ENCODE data around the gene CCDC78. TPM values are rescaled to one million over a fixed set of nuclear protein-coding genes. Genes with fewer than 3 reads are reported as not detected.

CCDC78 gene
- not detected for total RNA-seq

DNA sequence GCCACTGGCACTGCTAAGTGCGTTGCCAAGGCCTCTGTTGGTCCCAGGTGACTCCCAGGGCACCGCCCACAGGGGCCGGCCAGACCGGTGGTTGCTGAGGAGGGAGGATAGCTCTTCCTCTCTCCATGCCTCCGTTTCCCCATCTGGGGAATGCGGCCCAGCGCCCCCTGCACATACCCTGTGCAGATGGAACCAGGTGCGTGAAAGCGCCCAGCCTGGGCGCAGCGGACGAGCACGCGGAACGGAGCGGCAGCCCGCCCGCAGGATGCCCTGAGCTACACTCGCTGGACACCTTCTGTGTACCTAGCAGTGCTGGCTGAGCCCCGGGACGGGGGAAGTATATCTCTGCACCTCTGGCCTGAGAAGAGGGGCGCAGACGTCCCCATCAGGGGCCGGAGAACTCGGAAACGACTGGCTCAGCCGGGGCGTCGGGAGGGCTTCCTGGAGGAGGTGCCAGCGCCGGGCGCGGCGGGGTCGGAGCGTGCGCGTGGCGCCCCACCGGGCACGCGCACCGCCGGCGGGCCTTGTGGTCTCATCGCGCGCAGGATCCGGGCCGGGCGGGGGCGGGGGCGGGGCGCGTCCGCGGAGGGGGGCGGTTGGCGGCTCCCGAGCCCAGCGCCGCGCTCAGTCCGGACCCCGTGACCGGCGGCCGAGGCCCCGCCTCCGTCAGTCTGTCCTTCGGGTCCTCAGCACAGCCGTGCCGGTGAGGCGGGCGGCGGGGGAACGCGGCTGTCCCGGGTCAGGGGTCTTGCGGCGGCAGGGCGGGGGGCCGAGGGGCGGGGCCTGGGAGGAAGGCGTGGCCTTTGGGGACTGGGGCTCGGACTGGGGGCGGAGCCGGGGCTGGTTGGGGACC lies at the start of gene CCDC78, which contains the start of gene HAGHL:
Gene CCDC78 (minus strand): TSS at position 6 of the 853 bp plus-strand sequence. CDS start 76 bp downstream, outside the sequence.
Gene HAGHL (plus strand): TSS at position 669 of the 853 bp plus-strand sequence. CDS start 404 bp downstream, outside the sequence.
- no peaks in the 10 kb centered on the region for H3K9me3 ChIP-seq (ENCODE audit: control insufficient read depth in 3 of 3, low read length in 3 of 3)
- peaks cover 22 to 39% (median 23%) of the 10 kb centered on the region in 3 donors for H3K27me3 ChIP-seq (ENCODE audit: control insufficient read depth in 3 of 3, insufficient read depth in 3 of 3, low read length in 3 of 3)
- peaks cover 19 to 20% (median 19%) of the 10 kb centered on the region in 3 donors for H3K4me1 ChIP-seq (ENCODE audit: control insufficient read depth in 3 of 3, insufficient read depth in 3 of 3, low read length in 3 of 3)
- H3K36me3 ChIP-seq (ENCODE audit: control insufficient read depth in 3 of 3, insufficient read depth in 3 of 3, low read length in 3 of 3), result peaks cover 0 to 8% (median 4%) of the 10 kb centered on the region in 3 donors
- H3K4me3 ChIP-seq (ENCODE audit: low read length in 3 of 3), result peak within 1 kb of the TSS; percentile 23 to 54 (median 45)
- no peak within 1 kb of the TSS for H3K27ac ChIP-seq (ENCODE audit: low read depth, low read length)
- peak within 1 kb of the TSS in 1 of 3 donors; percentile 40 for H3K9ac ChIP-seq (ENCODE audit: low read depth in 1 of 3, low read length in 3 of 3)

DNA sequence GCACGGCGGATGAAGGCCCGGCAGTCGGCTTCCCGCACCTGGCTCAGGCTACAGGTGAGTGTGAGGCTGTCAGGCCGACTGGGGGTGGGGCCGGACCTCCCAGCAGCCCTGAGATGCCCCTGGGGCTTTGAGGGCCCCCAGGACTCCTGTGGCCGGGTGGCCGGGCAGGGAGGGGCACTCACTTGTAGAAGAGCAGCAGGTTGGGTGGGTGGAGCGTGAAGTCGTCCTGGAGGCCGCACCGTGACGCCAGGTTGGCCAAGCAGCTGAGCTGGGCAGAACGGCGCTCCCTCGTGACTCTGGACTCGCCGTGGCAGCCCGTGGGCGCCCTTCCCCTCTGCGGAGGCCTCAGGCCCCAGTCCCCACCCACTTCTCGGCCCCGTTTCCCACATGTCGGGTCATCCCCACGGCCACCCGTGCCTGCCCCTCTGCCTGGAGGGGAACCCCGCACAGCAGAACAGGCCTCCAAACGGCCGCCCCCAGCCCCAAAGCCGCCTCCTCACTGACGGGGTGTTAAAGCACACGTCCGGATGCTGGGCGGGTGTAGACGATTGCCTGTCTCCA lies 49.1 kb upstream of the CCDC78 start:
- Histone ChIP-seq H3K27ac (ENCODE audit: low read depth, low read length) (no peak overlapping the region), H3K4me1 (ENCODE audit: control insufficient read depth in 3 of 3, insufficient read depth in 3 of 3, low read length in 3 of 3) (no peaks in the 10 kb centered on the region), H3K36me3 (ENCODE audit: control insufficient read depth in 3 of 3, insufficient read depth in 3 of 3, low read length in 3 of 3) (no peaks in the 10 kb centered on the region), H3K27me3 (ENCODE audit: control insufficient read depth in 3 of 3, insufficient read depth in 3 of 3, low read length in 3 of 3) (peaks cover 25 to 38% (median 27%) of the 10 kb centered on the region in 3 donors), H3K9me3 (ENCODE audit: control insufficient read depth in 3 of 3, low read length in 3 of 3) (no peaks in the 10 kb centered on the region), H3K4me3 (ENCODE audit: low read length in 3 of 3) (no peak overlapping the region), H3K9ac (ENCODE audit: low read depth in 1 of 3, low read length in 3 of 3) (no peak overlapping the region)

DNA sequence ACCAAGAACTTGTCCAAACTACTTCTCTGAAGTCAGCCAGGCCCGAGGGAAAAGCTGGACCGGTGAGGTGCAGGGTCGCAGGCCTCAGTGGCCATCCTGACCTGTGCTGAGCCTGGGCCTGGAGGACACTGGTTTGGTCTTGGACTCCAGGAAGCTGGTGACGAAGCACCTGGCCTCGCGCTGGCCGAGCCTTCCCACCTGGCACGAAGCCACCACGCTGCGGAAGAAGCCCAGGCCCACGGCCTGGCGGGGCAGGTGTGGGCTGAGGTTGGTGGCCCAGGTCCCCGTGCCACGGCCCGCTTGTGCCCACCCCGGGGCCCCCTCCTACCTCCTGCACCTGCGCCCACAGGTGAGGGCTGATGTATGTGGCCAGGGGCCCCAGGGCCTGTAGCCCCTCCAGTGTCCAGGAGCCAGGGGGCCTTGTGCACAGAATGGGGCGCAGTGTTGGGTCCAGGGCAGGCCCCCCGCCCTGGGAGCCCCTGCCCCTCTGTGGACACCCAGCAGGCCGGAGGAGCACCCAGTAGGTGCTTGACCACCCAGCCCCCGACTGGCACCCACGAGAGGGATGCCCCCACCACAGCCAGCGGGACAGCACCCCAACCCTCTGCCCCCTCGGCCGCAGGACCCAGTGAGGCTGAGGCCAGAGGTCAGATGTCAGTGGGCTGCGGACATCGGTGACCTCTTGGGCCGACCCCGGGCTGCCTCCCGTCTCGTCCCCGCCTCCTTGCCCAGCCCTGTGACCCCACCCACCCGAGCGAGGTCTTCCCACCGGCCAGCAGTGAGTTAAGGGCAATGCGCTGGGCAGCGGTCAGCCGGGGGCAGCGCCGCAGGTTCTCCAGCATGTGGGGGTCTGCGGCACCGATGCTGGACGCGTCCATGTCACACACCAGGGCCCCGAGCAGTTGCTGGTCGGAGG lies 48.1 kb upstream of the CCDC78 start:
- no peaks in the 10 kb centered on the region for H3K36me3 ChIP-seq (ENCODE audit: control insufficient read depth in 3 of 3, insufficient read depth in 3 of 3, low read length in 3 of 3)
- no peaks in the 10 kb centered on the region for H3K4me1 ChIP-seq (ENCODE audit: control insufficient read depth in 3 of 3, insufficient read depth in 3 of 3, low read length in 3 of 3)
- H3K27me3 ChIP-seq (ENCODE audit: control insufficient read depth in 3 of 3, insufficient read depth in 3 of 3, low read length in 3 of 3), result peaks cover 18 to 33% (median 19%) of the 10 kb centered on the region in 3 donors
- H3K27ac ChIP-seq (ENCODE audit: low read depth, low read length), result no peak overlapping the region
- no peaks in the 10 kb centered on the region for H3K9me3 ChIP-seq (ENCODE audit: control insufficient read depth in 3 of 3, low read length in 3 of 3)
- H3K9ac ChIP-seq (ENCODE audit: low read depth in 1 of 3, low read length in 3 of 3), result no peak overlapping the region
- no peak overlapping the region for H3K4me3 ChIP-seq (ENCODE audit: low read length in 3 of 3)

DNA sequence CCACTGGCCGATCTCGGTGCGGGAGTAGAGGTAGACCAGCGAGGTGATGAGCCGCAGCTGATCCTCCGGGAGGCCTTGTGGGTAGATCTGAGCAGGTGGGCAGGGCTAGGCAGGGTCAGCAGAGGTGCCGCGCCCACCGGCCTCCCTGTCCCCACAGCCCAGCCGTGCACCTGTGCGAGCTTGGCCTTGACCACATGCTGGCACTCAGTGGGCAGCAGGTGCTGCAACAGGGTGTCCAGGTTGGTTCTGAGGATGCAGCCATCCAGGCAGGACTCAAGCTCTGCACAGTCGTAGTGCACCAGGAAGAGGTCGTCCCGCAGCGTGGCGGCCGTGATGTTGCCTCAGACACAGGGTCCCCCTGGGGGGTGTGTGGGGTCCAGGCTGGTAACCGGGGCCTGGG lies 46.7 kb upstream of the CCDC78 start:
- H3K27me3 ChIP-seq (ENCODE audit: control insufficient read depth in 3 of 3, insufficient read depth in 3 of 3, low read length in 3 of 3), result peaks cover 11 to 24% (median 12%) of the 10 kb centered on the region in 3 donors
- no peaks in the 10 kb centered on the region for H3K4me1 ChIP-seq (ENCODE audit: control insufficient read depth in 3 of 3, insufficient read depth in 3 of 3, low read length in 3 of 3)
- H3K9me3 ChIP-seq (ENCODE audit: control insufficient read depth in 3 of 3, low read length in 3 of 3), result no peaks in the 10 kb centered on the region
- H3K27ac ChIP-seq (ENCODE audit: low read depth, low read length), result no peak overlapping the region
- H3K9ac ChIP-seq (ENCODE audit: low read depth in 1 of 3, low read length in 3 of 3), result no peak overlapping the region
- H3K36me3 ChIP-seq (ENCODE audit: control insufficient read depth in 3 of 3, insufficient read depth in 3 of 3, low read length in 3 of 3), result no peaks in the 10 kb centered on the region
- H3K4me3 ChIP-seq (ENCODE audit: low read length in 3 of 3), result no peak overlapping the region

DNA sequence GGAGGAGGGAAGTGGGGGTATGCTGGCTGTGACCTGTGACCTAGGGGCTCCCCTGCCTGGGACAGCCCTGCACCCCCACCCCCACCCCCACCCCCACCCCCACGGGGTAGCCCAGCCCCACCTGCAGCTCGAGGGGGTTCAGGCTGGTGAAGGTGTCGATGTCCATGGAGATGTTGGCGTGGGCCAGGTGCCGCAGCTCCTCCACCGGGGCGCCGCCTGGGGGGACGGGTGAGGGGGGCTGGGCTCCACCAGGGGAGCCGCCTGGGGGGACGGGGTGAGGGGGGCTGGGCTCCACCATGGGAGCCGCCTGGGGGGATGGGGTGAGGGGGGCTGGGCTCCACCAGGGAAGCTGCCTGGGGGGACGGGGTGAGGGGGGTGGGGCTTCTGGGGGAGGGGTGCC lies 44.2 kb upstream of the CCDC78 start:
- Histone ChIP-seq H3K9ac (ENCODE audit: low read depth in 1 of 3, low read length in 3 of 3) (no peak overlapping the region), H3K27ac (ENCODE audit: low read depth, low read length) (no peak overlapping the region), H3K27me3 (ENCODE audit: control insufficient read depth in 3 of 3, insufficient read depth in 3 of 3, low read length in 3 of 3) (peaks cover 8 to 32% (median 10%) of the 10 kb centered on the region in 3 donors), H3K4me1 (ENCODE audit: control insufficient read depth in 3 of 3, insufficient read depth in 3 of 3, low read length in 3 of 3) (no peaks in the 10 kb centered on the region), H3K4me3 (ENCODE audit: low read length in 3 of 3) (no peak overlapping the region), H3K9me3 (ENCODE audit: control insufficient read depth in 3 of 3, low read length in 3 of 3) (no peaks in the 10 kb centered on the region), H3K36me3 (ENCODE audit: control insufficient read depth in 3 of 3, insufficient read depth in 3 of 3, low read length in 3 of 3) (no peaks in the 10 kb centered on the region)

DNA sequence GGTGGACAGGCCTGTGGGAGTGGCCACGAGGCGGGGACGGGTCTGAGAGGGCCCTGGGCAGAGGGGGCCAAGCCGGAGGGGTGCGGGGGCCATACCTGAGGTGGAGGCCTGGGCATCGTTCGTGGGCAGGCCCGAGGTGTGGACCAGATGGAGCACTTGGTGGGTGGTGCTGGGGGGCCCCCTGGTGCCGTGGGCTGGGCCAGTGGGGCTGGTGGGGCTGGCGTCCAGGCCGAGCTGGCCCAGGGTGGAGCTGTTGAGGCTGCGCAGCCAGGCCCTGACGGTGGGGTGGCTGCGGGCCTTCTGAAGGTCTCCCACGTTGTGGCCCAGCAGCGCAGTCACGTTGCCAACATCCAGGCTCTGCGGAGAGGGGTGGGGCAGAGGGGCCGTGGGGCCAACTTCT lies 43.7 kb upstream of the CCDC78 start:
- peaks cover 8 to 34% (median 14%) of the 10 kb centered on the region in 3 donors for H3K27me3 ChIP-seq (ENCODE audit: control insufficient read depth in 3 of 3, insufficient read depth in 3 of 3, low read length in 3 of 3)
- H3K36me3 ChIP-seq (ENCODE audit: control insufficient read depth in 3 of 3, insufficient read depth in 3 of 3, low read length in 3 of 3), result no peaks in the 10 kb centered on the region
- no peak overlapping the region for H3K27ac ChIP-seq (ENCODE audit: low read depth, low read length)
- H3K4me1 ChIP-seq (ENCODE audit: control insufficient read depth in 3 of 3, insufficient read depth in 3 of 3, low read length in 3 of 3), result no peaks in the 10 kb centered on the region
- H3K9ac ChIP-seq (ENCODE audit: low read depth in 1 of 3, low read length in 3 of 3), result no peak overlapping the region
- H3K4me3 ChIP-seq (ENCODE audit: low read length in 3 of 3), result no peak overlapping the region
- H3K9me3 ChIP-seq (ENCODE audit: control insufficient read depth in 3 of 3, low read length in 3 of 3), result no peaks in the 10 kb centered on the region

DNA sequence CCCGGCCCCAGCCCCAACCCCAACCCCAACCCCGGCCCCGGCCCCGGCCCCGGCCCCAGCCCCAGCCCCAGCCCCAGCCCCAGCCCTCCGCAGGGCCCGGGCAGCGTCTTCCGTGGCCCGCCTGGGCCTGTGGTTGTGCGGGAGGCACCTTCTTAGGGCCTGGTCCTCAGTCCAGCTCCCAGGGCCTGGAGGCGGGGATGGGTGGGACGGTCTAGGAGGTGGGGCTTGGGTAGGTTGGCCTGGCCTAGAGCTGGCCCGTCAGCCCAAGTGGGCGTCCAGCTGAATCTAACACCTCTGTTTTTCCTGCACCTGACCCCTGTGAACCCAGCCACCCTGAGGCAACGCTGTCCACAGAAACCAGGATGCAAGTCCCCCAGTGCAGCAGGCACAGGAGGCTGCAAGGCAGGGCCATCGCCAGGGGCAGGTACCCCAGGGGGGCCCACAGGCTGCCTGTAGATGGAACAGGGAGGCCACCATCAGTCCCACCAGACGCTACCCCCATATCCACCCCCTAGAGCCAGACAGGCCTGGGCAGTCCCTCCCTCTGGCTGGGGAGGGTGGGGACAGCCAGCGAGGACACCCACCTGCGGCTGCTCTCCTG lies 43.0 kb upstream of the CCDC78 start:
- H3K27me3 ChIP-seq (ENCODE audit: control insufficient read depth in 3 of 3, insufficient read depth in 3 of 3, low read length in 3 of 3), result peaks cover 8 to 36% (median 14%) of the 10 kb centered on the region in 3 donors
- no peak overlapping the region for H3K27ac ChIP-seq (ENCODE audit: low read depth, low read length)
- H3K4me1 ChIP-seq (ENCODE audit: control insufficient read depth in 3 of 3, insufficient read depth in 3 of 3, low read length in 3 of 3), result no peaks in the 10 kb centered on the region
- no peak overlapping the region for H3K9ac ChIP-seq (ENCODE audit: low read depth in 1 of 3, low read length in 3 of 3)
- no peak overlapping the region for H3K4me3 ChIP-seq (ENCODE audit: low read length in 3 of 3)
- no peaks in the 10 kb centered on the region for H3K36me3 ChIP-seq (ENCODE audit: control insufficient read depth in 3 of 3, insufficient read depth in 3 of 3, low read length in 3 of 3)
- H3K9me3 ChIP-seq (ENCODE audit: control insufficient read depth in 3 of 3, low read length in 3 of 3), result no peaks in the 10 kb centered on the region

DNA sequence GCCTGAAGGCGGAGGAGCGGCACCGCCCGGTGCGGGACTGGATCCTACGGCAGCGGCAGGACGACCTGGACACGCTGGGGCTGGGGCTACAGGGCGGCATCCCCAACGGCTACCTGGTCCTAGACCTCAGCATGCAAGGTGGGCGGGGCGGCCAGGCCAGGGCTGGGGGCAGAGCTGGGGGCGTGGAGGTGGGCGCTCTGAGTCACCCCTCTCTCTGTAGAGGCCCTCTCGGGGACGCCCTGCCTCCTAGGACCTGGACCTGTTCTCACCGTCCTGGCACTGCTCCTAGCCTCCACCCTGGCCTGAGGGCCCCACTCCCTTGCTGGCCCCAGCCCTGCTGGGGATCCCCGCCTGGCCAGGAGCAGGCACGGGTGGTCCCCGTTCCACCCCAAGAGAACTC lies 42.2 kb upstream of the CCDC78 start:
- no peaks in the 10 kb centered on the region for H3K9me3 ChIP-seq (ENCODE audit: control insufficient read depth in 3 of 3, low read length in 3 of 3)
- H3K4me1 ChIP-seq (ENCODE audit: control insufficient read depth in 3 of 3, insufficient read depth in 3 of 3, low read length in 3 of 3), result no peaks in the 10 kb centered on the region
- H3K9ac ChIP-seq (ENCODE audit: low read depth in 1 of 3, low read length in 3 of 3), result no peak overlapping the region
- peaks cover 8 to 38% (median 18%) of the 10 kb centered on the region in 3 donors for H3K27me3 ChIP-seq (ENCODE audit: control insufficient read depth in 3 of 3, insufficient read depth in 3 of 3, low read length in 3 of 3)
- no peak overlapping the region for H3K27ac ChIP-seq (ENCODE audit: low read depth, low read length)
- no peak overlapping the region for H3K4me3 ChIP-seq (ENCODE audit: low read length in 3 of 3)
- no peaks in the 10 kb centered on the region for H3K36me3 ChIP-seq (ENCODE audit: control insufficient read depth in 3 of 3, insufficient read depth in 3 of 3, low read length in 3 of 3)

DNA sequence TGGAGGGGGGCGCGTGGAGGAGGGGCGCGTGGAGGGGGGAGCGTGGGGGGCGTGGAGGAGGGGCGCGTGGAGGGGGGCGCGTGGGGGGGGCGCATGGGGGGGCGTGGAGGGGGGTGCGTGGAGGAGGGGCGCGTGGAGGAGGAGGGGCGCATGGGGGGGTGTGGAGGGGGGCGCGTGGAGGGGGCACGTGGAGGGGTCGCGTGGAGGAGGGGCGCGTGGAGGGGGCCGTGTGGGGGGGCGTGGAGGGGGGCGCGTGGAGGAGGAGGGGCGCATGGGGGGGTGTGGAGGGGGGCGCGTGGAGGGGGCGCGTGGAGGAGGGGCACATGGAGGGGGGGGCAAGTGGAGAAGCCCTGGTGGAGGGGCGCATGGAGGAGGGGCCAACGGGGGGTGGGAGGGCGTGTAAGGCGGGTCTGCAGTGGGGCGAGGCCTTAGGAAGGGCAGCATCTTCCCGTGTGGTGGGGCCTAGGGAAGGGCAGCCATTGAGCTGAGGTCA lies 41.5 kb upstream of the CCDC78 start:
- Histone ChIP-seq H3K27me3 (ENCODE audit: control insufficient read depth in 3 of 3, insufficient read depth in 3 of 3, low read length in 3 of 3) (peaks cover 8 to 36% (median 23%) of the 10 kb centered on the region in 3 donors), H3K4me1 (ENCODE audit: control insufficient read depth in 3 of 3, insufficient read depth in 3 of 3, low read length in 3 of 3) (no peaks in the 10 kb centered on the region), H3K36me3 (ENCODE audit: control insufficient read depth in 3 of 3, insufficient read depth in 3 of 3, low read length in 3 of 3) (no peaks in the 10 kb centered on the region), H3K9me3 (ENCODE audit: control insufficient read depth in 3 of 3, low read length in 3 of 3) (no peaks in the 10 kb centered on the region), H3K9ac (ENCODE audit: low read depth in 1 of 3, low read length in 3 of 3) (no peak overlapping the region), H3K4me3 (ENCODE audit: low read length in 3 of 3) (no peak overlapping the region), H3K27ac (ENCODE audit: low read depth, low read length) (no peak overlapping the region)
